Measurements from ENCODE around the gene FGF22.
"Not testable (repeated sequence)": the region's sequence is repeated elsewhere in the genome, so short reads cannot be mapped to it uniquely, and the experiment has no call there.

Gene FGF22

DNA sequence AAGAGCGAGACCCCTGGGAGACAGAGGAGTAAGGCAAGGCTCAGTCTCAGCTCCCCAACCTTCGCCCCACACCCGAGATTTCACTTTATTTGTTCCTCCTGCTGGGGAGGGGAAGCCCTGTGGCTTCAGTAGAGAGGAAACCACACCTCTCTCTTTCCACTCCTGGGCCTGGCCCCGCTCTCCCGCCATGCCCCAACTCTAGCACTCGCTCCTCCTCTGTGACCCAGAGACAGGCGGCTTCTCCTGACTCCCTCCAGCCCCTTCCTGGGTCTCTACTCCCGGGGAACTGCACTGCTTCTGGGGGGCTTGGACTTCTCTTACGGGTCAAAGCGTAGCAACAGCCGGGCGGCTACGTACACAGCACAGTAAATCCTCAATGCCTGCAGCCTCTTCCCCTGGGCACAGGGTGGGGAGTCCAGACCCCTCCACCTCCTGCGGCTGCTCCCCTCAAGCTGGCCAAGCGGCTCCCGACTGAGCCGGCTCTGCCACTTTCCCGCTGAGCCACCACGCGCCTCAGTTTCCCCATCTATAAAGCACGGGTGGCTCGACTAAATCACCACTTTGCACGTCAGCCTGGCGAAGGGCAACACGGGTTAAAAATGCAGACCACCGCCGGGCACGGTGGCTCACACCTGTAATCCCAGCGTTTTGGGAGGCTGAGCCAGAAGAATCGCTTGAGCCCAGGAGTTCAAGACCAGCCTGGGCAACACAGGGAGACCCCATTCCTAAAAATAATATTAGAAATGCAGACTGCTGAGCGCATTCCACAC is 21.9 kb downstream of the FGF22 start:
- no peak for DNase-seq

DNA sequence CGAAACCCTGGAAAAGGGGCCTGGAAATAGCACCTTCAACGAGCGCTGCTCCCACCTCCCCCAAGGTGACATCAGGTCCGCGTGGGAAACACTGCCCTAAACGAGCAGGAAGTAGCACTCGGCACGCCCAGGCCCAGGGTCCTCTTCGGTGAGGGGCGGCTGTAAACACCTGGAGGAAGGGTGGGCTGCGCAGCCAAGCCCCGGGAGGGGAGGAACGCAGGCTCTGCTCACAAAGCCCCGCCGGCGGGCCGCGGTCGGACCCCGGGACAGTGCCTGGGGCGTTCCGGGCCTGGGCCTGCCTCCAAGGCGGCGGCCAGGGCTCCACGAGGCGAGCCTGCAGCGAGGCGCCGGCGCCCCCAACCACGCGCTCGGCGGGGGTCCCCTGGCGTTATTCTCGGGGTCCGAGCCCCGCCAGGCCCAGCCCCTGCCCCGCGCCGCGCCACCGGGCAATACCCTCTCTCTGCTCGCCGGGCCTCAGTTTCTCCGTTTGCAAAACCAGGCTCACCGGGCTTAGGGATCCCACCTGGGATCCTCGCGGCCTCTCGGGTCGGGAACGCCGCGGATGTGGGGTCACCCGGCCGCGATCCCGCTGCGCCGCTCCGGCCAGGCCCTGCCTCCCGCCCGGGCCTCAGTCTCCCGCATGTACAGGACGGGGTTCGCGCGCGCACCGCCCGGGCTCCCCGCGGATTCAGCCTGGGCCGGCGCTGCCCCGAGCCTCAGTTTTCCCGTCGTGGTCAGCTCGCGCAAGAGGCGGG is 22.7 kb downstream of the FGF22 start:
- no peak for DNase-seq

DNA sequence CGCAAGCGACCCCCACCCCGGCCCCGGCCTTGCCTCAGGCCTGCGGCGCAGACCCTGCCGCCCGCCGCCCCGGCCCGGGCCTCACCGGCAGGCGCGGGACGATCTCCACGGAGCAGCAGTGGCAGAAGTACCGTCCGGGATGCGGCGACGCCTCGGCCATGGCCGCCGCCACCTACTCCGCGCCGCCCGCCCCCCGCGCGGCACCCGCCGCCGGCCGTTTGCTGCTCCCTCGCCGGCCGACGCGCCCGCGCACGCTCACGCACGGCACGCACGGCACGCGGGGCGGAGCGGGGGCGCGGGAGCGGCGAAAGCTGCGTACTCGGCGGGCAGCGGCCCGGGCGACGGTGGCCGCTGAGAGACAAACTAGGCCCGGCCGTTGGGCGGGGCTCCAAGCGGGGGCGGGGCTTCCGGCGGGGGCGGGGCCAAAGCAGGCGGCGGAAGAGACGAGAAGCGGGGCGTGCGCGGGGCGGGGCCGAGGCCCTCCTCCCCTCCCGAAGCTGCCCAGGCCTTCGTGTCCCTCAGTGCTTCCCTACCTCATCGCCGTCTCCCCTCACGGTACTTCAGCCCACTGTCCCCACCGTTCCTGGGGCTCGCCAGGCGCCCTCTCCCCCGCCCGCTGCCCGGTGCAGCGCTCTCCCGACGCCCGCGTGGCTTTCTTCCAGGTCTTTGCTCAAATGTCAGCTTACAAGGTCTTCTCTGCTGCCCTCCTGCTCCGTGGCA is 23.4 kb downstream of the FGF22 start, which contains the start of gene RNF126:
TSS of gene RNF126 (minus strand) at position 253 of the 720 bp plus-strand sequence. CDS start at position 160, 93 bp downstream.
- peak; percentile 90 for DNase-seq

DNA sequence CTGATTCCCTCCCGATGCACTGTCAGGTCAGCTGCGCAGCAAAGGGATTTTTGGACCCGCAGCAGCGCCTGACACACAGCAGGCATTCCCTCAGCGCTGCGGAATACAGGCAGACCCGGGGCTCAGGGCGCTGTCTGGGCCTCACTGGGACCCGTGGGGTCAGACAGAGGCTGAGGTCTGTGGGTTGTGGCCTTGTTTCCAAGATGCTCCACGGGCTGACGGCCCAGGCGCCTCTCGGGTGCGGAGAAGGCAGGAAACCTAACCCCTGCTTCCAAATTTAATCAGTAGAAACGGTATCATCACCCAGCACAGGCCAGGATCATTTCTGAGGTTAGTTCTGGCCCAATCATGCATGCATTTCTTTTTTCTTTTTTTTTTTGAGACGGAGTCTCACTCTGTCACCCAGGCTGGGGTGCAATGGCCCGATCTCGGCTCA is 24.0 kb downstream of the FGF22 start:
- DNase-seq = no peak

DNA sequence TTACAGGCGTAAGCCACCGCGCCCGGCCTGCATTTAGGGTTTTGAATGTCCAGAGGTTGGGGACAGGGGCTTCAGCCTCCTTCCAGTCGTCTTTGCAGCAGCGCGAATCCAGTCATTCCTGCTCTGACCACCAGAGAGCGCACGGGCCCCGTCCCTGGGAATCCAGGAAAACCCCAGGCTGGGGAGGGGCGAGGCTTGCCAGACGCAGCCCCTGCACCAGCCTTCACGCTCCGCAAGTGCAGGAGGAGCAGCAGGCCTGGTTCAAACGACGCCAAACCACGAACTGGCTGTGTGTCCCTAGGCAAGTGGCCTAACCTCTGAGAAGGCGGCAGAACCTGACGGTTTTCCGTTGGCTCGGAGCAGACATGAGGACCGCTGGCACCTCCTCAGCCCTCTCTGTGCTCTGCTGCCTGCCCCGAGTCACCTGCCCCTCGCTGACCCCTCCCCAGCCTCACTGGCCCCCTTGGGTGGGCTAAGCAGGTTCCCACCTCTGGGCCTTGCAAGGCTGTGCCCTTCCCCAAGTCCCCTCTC is 25.3 kb downstream of the FGF22 start:
- DNase-seq = peak; percentile 79

DNA sequence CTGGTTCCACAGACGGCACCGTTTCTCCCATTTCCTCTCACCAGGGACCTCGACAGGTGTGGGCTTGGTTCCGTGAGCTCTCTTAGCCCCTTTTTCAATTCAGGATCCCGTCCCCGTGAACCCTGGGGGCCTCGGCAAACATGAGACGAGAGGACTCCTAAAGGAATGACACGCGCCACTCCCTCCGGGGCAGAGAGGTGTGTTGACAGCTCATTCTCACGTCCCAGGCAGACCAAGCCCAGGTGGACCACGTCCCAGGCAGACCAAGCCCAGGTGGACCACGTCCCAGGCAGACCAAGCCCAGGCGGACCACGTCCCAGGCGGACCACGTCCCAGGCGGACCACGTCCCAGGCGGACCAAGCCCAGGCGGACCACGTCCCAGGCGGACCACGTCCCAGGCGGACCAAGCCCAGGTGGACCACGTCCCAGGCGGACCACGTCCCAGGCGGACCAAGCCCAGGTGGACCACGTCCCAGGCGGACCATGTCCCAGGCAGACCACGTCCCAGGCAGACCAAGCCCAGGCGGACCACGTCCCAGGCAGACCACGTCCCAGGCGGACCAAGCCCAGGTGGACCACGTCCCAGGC is 27.4 kb downstream of the FGF22 start:
- DNase-seq = not testable (repeated sequence)

DNA sequence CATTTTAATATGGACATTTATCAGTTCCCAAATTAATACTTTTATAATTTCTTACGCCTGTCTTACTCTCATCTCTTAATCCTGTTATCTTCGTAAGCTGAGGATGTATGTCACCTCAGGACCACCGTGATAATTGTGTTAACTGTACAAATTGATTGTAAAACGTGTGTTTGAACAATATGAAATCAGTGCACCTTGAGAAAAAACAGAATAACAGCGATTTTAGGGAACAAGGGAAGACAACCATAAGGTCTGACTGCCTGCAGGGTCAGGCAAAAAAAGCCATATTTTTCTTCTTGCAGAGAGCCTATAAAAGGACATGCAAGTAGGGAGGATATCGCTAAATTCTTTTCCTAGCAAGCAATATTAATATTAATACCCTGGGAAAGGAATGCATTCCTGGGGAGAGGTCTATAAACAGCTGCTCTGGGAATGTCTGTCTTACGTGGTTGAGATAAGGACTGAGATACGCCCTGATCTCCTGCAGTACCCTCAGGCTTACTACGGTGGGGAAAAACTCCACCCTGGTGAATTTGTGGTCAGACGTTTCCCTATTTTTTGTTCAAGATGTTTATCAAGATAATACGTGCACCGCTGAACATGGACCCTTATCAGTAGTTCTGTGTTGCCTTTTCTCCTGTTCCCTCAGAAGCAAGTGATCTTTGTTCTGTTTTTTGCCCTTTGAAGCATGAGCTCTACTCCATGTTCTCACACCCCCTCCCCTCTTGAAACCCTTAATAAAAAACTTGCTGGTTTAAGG is 29.2 kb downstream of the FGF22 start:
- not testable (repeated sequence) for DNase-seq

DNA sequence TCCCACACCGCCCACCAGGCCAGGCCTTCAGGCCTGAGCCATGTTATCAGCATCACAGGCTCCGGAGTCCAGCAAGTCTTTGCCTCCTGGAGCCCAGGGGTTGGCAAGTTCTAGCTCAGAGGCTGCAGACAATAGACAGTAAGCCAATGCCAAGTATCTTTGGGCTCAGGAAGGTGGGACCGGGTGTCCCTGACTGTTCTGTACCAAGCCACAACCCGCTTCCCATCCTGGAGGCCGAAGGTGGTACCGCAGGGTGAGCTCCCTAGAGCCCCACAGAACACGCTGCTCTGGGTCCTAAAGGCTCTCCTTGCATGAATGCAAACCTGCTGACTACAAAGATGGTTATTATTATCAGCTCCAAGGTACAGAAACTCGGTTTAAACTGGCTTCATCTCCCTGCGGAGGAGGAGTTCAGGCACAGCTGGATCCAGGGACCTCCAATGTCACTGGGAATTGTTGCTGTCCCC is 31.0 kb downstream of the FGF22 start:
- DNase-seq = no peak

DNA sequence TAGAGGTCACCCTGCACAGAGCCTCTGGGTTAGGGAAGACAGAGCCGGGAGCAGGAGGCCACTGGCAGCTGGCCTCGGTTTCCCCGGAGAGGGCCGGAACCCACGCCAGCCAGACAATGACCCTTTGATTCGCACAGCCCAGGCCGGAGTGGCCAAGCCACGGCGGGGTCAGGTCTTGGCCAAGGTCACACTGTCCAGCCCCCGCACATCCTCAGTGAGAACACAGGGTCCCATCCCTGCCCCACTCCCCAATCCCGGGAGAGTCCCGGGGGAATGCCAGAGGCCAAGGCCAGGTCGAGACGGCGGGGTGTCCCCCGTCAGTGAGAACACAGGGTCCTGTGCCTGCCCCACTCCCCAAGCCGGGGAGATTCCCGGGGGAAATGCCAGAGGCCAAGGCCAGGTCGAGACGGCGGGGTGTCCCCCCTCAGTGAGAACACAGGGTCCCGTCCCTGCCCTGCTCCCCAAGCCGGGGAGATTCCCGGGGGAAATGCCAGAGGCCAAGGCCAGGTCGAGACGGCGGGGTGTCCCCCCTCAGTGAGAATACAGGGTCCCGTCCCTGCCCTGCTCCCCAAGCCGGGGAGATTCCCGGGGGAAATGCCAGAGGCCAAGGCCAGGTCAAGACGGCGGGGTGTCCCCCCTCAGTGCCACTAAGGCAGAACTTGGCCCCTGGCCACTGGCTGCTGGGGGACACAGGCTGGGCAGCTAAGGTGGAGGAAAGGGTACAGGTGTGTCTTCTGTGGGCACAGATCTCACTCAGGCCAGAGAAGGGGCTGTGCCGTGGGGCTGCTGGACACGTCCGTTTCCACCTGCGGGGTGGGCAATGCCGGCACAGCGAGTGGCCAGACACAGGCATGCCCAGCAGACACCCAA is 34.8 kb downstream of the FGF22 start:
- no peak for DNase-seq

DNA sequence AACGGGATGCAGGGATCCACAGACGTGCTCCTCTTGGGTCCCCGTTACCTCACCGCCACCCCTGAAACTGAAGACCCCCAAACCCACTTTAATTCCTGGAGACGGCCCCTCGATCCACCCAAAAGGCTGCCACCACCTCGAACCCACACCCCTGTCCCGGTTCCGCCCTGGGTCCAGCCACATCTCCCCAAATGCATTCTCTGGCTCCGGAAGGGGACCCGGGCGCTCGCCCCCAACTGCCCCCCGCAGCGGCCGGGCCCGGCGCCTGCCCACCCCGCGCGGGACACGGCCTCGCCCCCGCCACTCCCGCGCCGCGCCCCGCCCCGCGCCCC is 36.3 kb downstream of the FGF22 start:
- DNase-seq = no peak

DNA sequence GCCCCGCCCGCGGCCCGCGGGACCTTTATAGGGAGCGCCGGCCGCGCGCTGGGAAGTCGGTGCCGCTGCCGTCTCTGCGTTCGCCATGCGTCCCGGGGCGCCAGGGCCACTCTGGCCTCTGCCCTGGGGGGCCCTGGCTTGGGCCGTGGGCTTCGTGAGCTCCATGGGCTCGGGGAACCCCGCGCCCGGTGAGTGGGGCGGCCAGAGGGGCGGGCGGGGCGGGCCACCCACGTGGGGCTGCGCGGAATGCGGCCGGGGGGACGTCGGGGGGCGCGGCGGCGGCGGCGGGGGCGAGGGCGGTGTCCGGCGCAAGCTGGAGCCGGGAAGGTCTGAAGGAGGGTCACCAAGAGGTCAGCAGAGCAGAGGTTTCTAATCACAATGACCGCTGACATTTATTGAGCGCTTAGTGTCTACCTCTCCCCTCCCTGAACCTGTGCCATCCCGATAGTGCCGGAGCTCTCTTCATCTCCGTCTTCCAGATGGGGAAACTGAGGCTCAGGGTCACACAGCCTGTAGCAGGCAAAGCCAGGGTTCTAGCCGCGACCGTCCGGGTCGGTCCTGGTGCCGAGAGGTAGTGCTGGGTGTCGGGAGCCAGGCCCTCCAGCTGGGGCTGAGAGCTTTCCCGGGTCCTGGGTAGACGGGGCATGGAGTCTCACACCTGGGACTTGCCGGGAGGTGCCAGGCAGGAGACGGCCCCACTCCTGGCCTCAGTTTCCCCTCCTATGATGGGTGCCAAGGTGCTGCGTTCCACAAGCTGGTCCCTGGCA is 36.8 kb downstream of the FGF22 start, which contains the start of gene FSTL3:
TSS of gene FSTL3 (plus strand) at position 54 of the 767 bp plus-strand sequence. CDS start at position 86, 32 bp downstream.
- DNase-seq = no peak

DNA sequence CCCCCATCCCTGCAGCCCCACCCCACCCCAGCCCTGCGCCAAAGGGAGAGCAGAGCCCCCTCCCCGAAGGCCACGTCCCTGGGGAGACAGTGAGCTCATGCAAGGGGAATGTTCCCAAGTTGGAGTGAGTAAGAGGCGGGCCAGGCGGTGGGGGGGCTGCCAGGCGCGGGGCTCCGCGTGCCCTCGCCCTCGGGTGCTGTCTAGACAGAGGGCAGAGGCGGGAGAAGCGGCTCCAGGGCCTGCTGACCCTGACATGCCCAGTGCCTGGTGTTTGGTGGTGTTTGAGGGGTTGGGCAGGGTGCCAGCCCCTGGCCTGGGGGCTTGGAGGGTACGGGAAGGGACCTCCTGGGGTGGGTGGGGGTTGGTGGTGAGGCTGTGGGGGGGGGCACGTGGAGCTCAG is 37.5 kb downstream of the FGF22 start:
- no peak for DNase-seq

DNA sequence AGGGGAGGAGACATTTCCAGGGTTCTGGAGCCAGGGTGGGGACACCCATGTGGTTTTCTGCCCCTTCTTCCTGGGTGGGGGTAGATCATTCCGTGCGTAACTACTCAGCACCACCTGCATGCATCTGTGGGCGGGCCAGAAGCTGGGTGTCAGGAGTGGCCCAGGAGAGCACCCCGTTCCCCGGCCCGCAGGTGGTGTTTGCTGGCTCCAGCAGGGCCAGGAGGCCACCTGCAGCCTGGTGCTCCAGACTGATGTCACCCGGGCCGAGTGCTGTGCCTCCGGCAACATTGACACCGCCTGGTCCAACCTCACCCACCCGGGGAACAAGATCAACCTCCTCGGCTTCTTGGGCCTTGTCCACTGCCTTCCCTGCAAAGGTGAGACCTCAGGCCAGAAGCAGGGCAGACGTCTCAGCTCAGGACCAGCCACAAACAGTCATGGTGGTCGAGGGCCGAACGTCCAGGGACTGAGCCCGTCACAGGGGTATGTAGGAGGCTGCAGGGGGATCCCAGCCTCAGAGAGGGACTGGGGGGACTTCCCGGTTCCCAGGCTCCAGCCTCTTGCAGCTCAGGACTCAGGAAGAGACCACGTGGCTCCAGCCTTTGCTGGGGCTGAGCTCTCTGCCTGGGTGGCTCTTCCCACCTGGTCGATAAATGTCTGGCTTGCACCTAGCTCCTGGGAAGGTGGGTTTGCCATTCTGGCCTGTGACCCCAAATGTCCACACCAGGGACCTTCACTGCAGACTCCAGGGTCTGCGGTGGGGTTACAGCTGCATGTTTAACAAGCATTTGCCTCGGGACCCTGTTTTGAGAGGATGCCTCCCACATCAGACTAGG is 38.1 kb downstream of the FGF22 start:
- no peak for DNase-seq

DNA sequence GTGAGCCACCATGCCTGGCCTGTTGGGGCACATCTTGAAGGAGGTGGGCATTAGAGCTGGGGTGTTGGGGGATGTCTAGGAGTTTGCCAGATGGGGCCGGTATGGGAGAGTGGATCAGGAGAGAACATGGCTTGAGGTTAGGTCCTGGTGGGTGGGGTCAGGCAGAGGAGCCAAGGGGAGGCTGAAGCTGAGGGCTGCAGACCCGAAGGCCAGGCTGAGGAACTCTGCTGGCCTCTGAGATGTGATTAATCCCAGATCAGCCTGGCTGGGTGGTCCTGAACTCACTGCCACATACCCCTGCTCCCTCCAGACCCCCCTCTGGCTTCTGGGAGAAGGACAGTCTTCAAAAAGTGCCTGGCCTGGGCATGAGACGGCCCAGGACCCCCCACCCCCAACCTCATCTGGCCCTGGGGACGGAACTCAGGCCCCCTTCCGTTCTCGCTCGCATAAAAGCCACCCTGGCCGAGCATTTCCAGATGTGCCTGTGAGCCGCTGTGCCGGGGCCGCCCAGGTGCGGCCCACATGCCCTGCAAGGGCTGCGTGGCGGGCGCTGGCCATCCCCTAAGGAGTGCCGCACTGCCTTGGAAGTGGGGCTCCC is 39.2 kb downstream of the FGF22 start:
- no peak for DNase-seq

DNA sequence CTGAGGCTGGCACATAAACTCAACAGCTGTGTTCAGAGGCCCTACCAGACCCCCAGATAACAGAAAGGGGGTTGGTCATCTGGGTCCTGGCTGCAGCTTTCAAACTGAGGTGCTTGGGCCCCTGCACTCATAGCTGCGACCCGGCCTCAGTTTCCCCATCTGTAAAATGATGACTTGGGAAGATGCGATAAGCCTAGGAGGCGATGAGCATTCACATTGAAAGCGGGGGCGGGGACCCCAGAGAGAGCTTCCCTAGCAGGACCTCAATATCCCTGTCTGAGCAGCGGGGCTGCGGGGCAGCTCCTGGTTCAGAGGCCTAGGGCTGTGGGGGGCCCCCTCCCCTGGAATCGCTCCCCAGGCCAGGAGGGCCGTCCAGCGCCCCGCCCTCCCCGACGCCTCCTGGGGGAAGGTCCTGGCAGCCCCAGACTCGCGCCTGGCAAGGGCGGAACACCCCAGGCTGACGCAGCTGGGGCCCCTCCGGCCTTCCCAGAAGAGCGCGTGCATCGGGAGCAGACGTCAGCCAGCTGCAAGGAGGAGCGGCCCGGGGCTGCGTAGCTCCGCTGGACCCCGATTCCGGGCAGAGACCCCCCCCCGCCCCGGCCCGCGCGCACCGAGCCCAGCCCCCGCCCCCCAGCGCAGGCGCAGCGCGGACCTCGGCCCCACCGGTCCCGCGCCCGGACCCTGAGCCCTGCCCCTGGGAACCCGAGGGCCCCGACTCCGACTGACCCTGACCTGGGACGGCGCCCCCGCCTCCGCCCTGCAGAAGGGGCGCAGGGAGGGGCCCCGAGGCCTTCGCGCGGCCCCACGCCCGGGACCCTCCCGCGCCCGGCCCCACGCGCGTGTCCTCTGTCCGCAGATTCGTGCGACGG is 40.0 kb downstream of the FGF22 start:
- DNase-seq = no peak

DNA sequence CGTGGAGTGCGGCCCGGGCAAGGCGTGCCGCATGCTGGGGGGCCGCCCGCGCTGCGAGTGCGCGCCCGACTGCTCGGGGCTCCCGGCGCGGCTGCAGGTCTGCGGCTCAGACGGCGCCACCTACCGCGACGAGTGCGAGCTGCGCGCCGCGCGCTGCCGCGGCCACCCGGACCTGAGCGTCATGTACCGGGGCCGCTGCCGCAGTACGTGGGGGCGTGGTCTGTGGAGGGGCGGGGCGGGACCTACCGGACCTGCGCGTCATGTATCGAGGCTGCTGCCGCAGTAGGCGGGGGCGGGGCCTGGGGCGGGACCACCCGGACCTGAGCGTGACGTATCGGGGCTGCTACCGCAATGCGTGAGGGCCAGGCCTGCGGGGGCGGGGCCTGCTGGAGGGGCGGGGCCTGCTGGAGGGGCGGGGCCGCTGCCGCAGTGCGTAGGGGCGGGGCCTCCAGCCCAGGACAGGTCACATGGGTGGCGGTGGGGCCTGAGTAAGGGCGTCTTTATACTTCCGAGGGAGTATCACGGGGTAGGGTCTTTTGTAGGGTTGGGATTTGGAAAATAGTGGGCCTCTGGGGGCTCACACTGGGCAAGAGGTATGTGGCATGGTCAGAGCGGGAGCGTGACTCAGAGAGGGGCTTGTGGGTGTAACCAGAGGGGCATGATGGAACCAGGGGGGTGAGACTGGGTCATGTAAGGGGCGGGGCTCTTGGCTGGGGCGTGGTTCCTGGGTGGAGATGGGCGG is 40.8 kb downstream of the FGF22 start:
- peak; percentile 94 for DNase-seq
